ENCODE results near the gene SCGB3A1. TPM values are rescaled to one million over a fixed set of nuclear protein-coding genes. Genes with fewer than 3 reads are reported as not detected.

Gene SCGB3A1
- total and polyA plus RNA-seq, 7 donors = 0.83 TPM; not detected in 6

DNA sequence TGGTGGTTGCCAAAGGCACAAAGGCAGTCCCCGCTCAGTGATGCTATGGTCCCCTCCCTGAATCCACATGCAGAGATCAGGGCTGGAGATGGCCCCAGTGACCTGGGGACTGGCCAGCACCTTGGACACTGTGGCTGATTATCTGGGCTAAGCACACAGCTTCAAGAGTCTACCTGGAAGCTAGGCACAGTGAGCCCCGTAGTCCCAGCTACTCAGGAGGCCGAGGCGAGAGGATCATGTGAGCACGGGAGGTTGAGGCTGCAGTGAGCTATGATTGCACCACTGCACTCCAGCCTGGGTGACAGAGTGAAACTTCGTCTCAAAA, 8.3 kb upstream of the SCGB3A1 start:
- intact Hi-C loops (cut with DNase I) = no loop called here
- DNase-seq = no peak
- TF ChIP-seq EP300 (IDR thresholded peaks at IDR 0.05) (no peak), POLR2AphosphoS5 (IDR thresholded peaks at IDR 0.05) (no peak)

DNA sequence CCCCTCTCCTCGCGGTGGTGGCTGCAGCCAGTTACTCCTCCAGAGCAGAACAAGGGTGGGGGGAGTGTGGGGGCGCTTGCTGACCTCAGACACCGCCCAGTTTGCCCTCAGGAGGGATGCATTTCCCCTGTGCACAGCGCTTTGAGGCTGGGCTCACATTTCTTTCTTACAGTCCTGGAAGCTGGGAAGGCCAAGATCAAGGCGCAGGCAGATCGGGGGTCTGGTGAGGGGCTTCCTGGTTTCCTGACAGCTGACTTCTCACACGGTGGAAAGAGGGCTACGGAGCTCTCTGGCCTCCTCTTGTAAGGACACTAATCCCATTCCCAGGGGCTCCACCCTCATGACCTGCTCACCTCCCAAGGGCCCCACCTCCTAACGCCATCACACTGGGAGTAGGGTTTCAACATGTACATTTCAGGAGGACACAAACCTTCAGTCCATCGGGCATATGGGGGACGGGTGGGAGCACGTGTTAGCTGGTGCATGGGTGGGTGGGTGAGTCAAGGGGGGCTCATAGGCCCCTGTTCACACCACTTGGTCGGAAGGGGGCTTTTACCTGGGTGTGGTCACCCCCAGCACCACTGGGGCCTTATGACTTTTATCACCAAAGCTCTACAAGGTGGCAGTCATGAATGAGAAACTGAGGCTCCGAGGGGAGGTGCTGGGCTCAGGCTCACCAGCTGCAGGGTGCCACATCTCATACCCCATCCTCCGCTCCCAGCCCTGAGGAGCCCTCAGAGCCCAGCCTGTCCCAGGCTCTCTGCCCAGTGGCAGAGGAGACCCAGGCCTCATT, 7.7 kb upstream of the SCGB3A1 start:
- no peak overlapping the region for H3K4me3 ChIP-seq
- no peaks in the 10 kb centered on the region for H3K27me3 ChIP-seq
- H3K27ac ChIP-seq = no peak overlapping the region
- TF ChIP-seq POLR2AphosphoS5 (IDR thresholded peaks at IDR 0.05) (no peak), POLR2A (IDR thresholded peaks at IDR 0.05) (no peak), EP300 (IDR thresholded peaks at IDR 0.05) (no peak)
- TF ChIP-seq, protein P1, sequence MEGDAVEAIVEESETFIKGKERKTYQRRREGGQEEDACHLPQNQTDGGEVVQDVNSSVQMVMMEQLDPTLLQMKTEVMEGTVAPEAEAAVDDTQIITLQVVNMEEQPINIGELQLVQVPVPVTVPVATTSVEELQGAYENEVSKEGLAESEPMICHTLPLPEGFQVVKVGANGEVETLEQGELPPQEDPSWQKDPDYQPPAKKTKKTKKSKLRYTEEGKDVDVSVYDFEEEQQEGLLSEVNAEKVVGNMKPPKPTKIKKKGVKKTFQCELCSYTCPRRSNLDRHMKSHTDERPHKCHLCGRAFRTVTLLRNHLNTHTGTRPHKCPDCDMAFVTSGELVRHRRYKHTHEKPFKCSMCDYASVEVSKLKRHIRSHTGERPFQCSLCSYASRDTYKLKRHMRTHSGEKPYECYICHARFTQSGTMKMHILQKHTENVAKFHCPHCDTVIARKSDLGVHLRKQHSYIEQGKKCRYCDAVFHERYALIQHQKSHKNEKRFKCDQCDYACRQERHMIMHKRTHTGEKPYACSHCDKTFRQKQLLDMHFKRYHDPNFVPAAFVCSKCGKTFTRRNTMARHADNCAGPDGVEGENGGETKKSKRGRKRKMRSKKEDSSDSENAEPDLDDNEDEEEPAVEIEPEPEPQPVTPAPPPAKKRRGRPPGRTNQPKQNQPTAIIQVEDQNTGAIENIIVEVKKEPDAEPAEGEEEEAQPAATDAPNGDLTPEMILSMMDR (IDR thresholded peaks at IDR 0.05) = no peak
- H3K9me3 ChIP-seq = no peaks in the 10 kb centered on the region
- intact Hi-C loops (cut with DNase I) = no loop called here
- no peaks in the 10 kb centered on the region for H3K4me1 ChIP-seq
- no peaks in the 10 kb centered on the region for H3K36me3 ChIP-seq
- WGBS, 2 donors = 87 to 90% methylated on average over 16 of the region's 16 CpGs
- peak; percentile 52 for DNase-seq

More for the DNA sequence above, 8.3 kb upstream of the SCGB3A1 start:
- no peak overlapping the region for H3K27ac ChIP-seq
- no peaks in the 10 kb centered on the region for H3K9me3 ChIP-seq
- no peak overlapping the region for H3K4me3 ChIP-seq
- WGBS, 2 donors = 92% methylated on average over 6 of the region's 6 CpGs
- H3K36me3 ChIP-seq = no peaks in the 10 kb centered on the region
- no peaks in the 10 kb centered on the region for H3K4me1 ChIP-seq
- no peaks in the 10 kb centered on the region for H3K27me3 ChIP-seq

DNA sequence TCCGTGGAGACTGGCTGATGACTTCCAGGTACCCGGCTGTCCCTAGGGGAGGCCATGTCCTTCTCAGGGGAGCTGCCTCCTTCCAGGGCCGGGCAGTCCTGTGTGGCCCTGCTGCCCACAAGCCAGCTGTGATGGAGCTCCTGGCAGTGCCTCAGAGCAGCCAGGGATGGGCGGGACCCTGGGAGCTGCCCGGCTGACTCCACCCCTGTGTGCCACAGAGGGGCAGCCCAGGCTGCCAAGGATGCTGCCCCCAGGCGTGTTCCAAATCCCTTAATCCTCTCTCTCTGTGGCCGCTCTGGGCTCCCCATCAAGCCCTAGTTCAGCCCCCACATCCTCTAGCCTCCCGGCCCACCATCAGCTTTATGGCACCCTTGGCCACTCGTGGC, 7.0 kb upstream of the SCGB3A1 start:
- Histone ChIP-seq H3K27ac (no peak overlapping the region), H3K27me3 (peaks cover 0 to 6% (median 0%) of the 10 kb centered on the region in 3 donors), H3K4me3 (no peak overlapping the region), H3K36me3 (no peaks in the 10 kb centered on the region), H3K4me1 (no peaks in the 10 kb centered on the region), H3K9me3 (no peaks in the 10 kb centered on the region)
- intact Hi-C loops (cut with DNase I) = no loop called here
- TF ChIP-seq POLR2AphosphoS5 (IDR thresholded peaks at IDR 0.05) (no peak), EP300 (IDR thresholded peaks at IDR 0.05) (no peak), POLR2A (IDR thresholded peaks at IDR 0.05) (no peak)
- TF ChIP-seq, protein P1 (IDR thresholded peaks at IDR 0.05) = no peak
- 72 to 86% methylated on average over 9 of the region's 9 CpGs for WGBS, 2 donors
- DNase-seq = no peak

DNA sequence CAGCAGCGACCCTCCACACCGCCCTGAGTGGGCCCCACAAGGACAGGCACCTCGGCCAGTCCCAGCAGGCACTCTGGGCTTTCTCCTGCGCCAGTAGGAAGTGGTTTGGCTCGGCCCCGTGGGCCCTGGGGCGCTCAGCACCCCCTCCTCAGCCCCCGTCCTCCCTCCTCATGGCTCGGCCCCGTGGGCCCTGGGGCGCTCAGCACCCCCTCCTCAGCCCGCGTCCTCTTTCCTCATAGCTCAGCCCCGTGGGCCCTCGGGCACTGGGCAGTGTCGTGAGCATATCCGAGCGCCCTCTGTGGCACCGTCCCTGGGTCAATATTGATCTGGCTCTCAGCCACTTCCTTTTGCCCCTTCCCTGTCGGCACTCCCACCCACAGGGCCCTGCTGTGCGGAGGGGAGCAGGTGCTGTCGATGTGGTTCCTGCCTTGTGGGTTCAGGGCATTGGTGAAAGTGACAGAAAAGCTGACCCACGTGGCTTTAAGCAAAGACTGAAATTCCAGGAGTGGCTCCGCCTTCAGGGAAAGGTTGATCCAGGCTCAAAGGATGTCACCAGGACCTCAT, 5.5 kb upstream of the SCGB3A1 start:
- no peak for TF ChIP-seq POLR2A (IDR thresholded peaks at IDR 0.05)
- TF ChIP-seq EP300 (IDR thresholded peaks at IDR 0.05) = no peak
- TF ChIP-seq POLR2AphosphoS5 (IDR thresholded peaks at IDR 0.05) = no peak
- TF ChIP-seq, protein P1 (IDR thresholded peaks at IDR 0.05) = no peak
- no peak overlapping the region for H3K4me3 ChIP-seq
- no peak for DNase-seq
- no peaks in the 10 kb centered on the region for H3K9me3 ChIP-seq
- H3K36me3 ChIP-seq = no peaks in the 10 kb centered on the region
- H3K27me3 ChIP-seq = peaks cover 0 to 20% (median 15%) of the 10 kb centered on the region in 3 donors
- H3K27ac ChIP-seq = no peak overlapping the region
- 38 to 66% methylated on average over 24 of the region's 24 CpGs for WGBS, 2 donors
- intact Hi-C loops (cut with DNase I) = no loop called here
- peaks cover 0 to 1% (median 0%) of the 10 kb centered on the region in 4 donors for H3K4me1 ChIP-seq

DNA sequence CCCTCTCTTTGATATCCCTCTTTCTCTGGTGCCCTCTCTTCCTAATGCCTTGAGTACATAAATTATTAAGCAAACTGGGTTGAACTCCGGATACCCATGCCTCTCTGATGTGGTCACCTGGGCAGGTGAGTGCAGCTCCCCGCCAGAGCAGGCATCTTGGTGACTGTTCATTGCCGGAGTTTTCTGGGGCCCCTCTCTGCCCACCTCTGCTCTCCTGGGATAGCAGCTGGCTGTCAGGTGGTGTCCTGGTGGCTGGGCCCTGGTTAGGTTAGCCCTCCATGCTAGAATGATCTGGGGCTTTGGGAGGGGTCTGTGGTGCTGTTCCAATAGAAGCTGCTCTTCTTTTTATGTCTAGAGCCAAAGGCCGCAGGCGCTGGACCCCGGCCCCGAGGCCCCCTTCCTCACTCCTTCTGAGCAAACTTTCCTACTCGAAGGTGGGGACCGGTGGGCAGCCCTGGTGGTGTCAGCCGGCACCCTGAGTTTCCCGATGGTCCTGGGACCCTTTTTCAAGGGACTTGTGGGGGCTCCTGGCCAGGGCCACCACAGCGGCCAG, 4.9 kb upstream of the SCGB3A1 start:
- Histone ChIP-seq H3K36me3 (no peaks in the 10 kb centered on the region), H3K4me1 (peaks cover 0 to 7% (median 2%) of the 10 kb centered on the region in 4 donors), H3K27ac (no peak overlapping the region), H3K4me3 (no peak overlapping the region), H3K27me3 (peaks cover 2 to 26% (median 21%) of the 10 kb centered on the region in 3 donors), H3K9me3 (no peaks in the 10 kb centered on the region)
- TF ChIP-seq, protein P1 (IDR thresholded peaks at IDR 0.05) = no peak
- TF ChIP-seq EP300 (IDR thresholded peaks at IDR 0.05) (no peak), POLR2AphosphoS5 (IDR thresholded peaks at IDR 0.05) (no peak), POLR2A (IDR thresholded peaks at IDR 0.05) (no peak)
- WGBS, 2 donors = 86 to 87% methylated on average over 12 of the region's 12 CpGs
- no peak for DNase-seq
- intact Hi-C loops (cut with DNase I) = no loop called here

Measured in sigmoid colon (tissue), 7 donors.